GM18907 (cell line): ENCODE data around the gene SERAC1.
"Not testable (repeated sequence)": the region's sequence is repeated elsewhere in the genome, so short reads cannot be mapped to it uniquely, and the experiment has no call there.

Source experiments
- ATAC-seq: cut with Tn5 transposase; IDR thresholded peaks from one replicate; pipeline ENCODE4 v1.9.1; 2021; ENCODE audit warnings: mild to moderate bottlenecking, moderate library complexity; ENCODE audit not compliant: unreplicated experiment

The SERAC1 gene

GRCh38 chr6:158168040-158168289 is at the start of gene SERAC1:
Gene SERAC1 (minus strand): TSS chr6:158168262. CDS start chr6:158158363, 9,899 bp downstream.
- no peak for ATAC-seq

- ATAC-seq = peak; percentile 91
Measured at GRCh38 chr6:158213925-158214674, 46.0 kb upstream of the SERAC1 start.

- ATAC-seq = no peak
Measured at GRCh38 chr6:158211273-158212055, 43.4 kb upstream of the SERAC1 start.

GRCh38 chr6:158209582-158210333 is 41.7 kb upstream of the SERAC1 start:
- ATAC-seq = not testable (repeated sequence)

- not testable (repeated sequence) for ATAC-seq
Measured at GRCh38 chr6:158208226-158209030, 40.4 kb upstream of the SERAC1 start.

- ATAC-seq = peak; percentile 94
Measured at GRCh38 chr6:158207422-158207788, 39.3 kb upstream of the SERAC1 start.

- no peak for ATAC-seq
Measured at GRCh38 chr6:158206740-158207421, 38.8 kb upstream of the SERAC1 start.

GRCh38 chr6:158205169-158205944 is 37.3 kb upstream of the SERAC1 start:
- no peak for ATAC-seq

GRCh38 chr6:158198461-158198860 is 30.4 kb upstream of the SERAC1 start:
- no peak for ATAC-seq

- ATAC-seq = no peak
Measured at GRCh38 chr6:158194487-158195280, 26.6 kb upstream of the SERAC1 start.

GRCh38 chr6:158191761-158192160 is 23.7 kb upstream of the SERAC1 start:
- ATAC-seq = no peak

- no peak for ATAC-seq
Measured at GRCh38 chr6:158191032-158191431, 23.0 kb upstream of the SERAC1 start.

GRCh38 chr6:158188591-158188990 is 20.5 kb upstream of the SERAC1 start:
- ATAC-seq = no peak

GRCh38 chr6:158185729-158186456 is 17.8 kb upstream of the SERAC1 start:
- no peak for ATAC-seq

- ATAC-seq = no peak
Measured at GRCh38 chr6:158184608-158185007, 16.5 kb upstream of the SERAC1 start.

GRCh38 chr6:158183174-158183972 is 15.3 kb upstream of the SERAC1 start:
- ATAC-seq = not testable (repeated sequence)

- ATAC-seq = not testable (repeated sequence)
Measured at GRCh38 chr6:158177712-158178111, 9.7 kb upstream of the SERAC1 start.
